Kasumi-1 (cell line): Measurements from ENCODE around the gene SRGAP3.

Source experiments
- DNase-seq, 2 experiments: peaks; one replicate each; lab custom pipeline; 2025; lab: John Stamatoyannopoulos, UW

SRGAP3 gene

GRCh38 chr3:8985876-8986275 lies 263.6 kb downstream of the SRGAP3 start:
- DNase-seq: no peak

DNA sequence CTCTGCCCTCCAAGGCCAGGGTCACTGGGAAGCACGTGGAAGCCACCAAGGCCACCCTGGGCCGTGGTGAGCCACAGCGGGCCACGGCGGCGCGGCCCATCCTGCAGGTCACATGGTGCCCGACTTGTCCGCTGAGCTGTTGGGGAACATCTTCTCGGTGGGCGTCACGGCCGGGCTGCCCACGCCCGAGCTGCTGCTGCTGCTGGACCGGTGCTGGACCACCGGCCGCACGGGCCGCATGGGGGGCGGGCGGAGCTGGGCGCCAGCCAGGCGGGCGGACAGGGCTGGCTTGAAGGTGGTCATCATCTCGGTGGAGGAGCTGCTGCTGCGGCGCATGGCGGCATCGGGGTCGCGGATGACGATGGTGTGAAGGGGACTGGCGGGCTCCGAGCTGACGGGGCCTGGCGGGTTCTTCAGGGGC lies 264.0 kb downstream of the SRGAP3 start:
- DNase-seq: no peak

DNA sequence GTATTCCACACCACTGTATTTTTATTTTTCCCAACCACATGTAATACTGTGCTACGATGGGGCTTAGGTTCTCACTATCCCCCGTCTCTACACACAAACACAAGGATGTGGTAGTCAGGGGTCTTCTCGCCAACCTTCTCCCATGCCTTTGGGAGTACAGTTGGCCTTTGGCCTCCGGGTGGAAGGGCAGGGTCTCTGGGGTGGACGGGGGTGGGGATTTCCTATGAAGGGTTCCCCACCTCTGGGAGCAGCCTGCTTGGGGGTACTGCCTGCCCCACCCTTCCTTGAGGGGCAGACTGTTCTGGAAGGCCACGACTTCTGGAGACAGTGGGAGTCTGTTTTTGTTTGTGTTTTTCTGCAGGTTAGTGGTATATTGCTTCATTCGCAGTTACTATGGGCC lies 264.9 kb downstream of the SRGAP3 start:
- no peak for DNase-seq

DNA sequence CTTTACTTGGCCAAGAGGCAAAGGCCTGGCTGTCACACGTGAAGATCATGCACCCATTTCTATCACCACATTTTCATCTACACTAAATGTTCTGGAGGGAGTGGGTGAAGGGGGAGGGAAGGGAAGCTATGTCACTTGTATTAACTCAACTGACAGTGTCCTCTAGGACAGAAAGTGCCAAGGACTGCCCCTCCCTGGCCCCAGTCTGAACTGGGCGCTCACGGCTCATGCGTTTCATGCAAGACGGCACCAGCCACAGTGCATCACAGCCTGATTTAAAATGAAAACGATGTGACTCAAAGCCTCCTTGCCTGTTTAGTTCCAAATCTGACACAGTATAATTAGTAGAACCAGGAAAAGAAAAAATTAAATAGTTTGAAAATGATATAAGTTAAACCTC lies 265.4 kb downstream of the SRGAP3 start:
- DNase-seq: no peak

DNA sequence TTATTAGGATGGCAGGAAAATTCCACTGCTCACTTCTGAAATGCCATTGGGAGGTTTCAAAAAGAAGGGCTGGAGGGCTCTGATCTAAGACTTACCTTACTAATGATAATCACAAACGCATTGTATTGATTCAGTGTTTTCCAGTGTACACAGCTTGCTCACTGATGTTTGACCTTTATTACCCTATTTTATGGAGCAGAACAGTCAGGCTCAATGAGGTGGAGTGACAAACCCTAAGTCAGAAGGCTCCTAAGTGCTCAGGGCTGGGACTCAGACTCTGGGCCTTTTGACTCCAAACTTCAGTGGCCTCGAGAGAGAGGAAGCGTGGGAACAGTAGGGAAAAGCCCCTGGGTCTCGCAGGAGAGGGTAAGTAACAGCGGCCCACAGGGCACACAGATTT lies 265.9 kb downstream of the SRGAP3 start:
- DNase-seq: no peak

- DNase-seq: no peak
Measured at GRCh38 chr3:8983026-8983425, 266.4 kb downstream of the SRGAP3 start.

- DNase-seq: peak; percentile 35 to 45
Measured at GRCh38 chr3:8982509-8982908, 266.9 kb downstream of the SRGAP3 start.

- DNase-seq: no peak
Measured at GRCh38 chr3:8981700-8982099, 267.7 kb downstream of the SRGAP3 start.

DNA sequence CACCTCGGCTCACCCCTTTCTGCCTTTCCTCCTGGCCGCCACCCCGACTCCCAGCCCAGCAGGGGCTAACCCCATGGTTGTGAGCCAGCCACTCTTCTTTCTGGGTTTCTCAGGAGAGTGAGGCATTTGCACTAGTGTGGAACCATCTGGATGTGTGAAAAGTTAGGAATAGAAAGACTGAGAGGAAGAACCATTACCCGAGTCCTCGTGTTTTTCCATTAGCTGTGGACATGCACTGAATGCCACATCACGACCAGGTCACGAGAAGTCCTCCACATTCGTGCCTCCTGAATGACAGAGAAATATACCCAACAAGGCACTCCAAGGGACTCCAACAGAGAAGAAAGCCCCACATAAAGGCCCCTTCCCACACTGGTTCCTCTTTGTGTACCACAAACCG lies 268.1 kb downstream of the SRGAP3 start:
- DNase-seq: no peak

DNA sequence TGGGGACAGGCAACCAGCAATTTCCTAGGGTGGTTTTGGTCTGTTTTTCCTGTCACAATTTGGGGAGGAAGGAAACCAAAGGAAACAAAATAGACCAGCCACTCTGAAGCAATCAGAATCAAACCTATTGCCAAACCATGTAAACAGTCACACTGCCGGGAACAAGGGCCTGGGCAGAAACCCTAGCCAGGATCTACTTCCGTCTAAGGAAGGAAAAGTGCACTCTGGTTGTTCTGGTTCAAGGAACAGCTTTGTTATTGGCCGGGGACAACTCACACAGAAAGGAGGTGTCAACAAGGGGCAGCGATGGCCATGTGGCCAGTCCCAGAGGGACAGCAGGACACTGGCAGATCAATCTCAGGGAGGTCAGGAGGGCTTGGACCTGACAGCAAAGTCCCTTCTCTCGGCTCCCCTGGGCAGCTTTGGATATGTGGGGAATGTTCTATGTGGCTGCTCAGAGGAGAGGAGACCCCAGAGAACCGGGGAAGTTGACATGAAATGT lies 268.6 kb downstream of the SRGAP3 start:
- DNase-seq: no peak

- DNase-seq: no peak
Measured at GRCh38 chr3:8979262-8979661, 270.2 kb downstream of the SRGAP3 start.

- DNase-seq: no peak
Measured at GRCh38 chr3:8978551-8978950, 270.9 kb downstream of the SRGAP3 start.

DNA sequence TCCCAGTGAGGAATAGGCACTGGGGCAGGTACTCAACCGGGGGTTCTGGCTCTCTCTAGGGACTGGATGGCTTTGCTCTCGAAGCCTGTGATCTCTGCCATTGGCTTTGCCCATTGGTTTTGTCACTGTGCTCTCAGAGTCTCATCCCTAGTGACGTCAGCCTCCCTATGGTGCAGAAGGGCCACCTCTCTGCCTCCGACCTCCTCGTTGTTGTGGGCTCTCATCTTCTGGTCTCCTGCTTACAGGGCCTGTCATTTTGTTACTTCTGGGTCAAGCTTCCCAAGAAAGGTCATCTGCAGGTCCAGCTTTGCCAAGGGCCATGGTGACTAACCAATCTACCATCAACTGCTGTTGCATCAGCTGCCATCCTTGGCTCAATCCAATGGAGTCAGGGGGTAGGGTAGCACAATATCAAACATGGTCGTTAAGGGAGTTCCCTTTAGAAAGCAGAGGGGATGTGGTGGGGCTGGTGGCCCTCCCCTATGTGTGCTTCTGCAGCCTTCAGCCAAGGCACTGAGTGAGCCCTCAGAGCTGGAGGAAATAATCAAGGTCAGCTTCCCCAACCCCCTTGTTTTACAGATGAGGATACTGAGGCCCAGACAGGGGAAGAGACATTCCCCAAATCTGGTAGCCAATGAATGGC lies 272.8 kb downstream of the SRGAP3 start:
- no peak for DNase-seq

DNA sequence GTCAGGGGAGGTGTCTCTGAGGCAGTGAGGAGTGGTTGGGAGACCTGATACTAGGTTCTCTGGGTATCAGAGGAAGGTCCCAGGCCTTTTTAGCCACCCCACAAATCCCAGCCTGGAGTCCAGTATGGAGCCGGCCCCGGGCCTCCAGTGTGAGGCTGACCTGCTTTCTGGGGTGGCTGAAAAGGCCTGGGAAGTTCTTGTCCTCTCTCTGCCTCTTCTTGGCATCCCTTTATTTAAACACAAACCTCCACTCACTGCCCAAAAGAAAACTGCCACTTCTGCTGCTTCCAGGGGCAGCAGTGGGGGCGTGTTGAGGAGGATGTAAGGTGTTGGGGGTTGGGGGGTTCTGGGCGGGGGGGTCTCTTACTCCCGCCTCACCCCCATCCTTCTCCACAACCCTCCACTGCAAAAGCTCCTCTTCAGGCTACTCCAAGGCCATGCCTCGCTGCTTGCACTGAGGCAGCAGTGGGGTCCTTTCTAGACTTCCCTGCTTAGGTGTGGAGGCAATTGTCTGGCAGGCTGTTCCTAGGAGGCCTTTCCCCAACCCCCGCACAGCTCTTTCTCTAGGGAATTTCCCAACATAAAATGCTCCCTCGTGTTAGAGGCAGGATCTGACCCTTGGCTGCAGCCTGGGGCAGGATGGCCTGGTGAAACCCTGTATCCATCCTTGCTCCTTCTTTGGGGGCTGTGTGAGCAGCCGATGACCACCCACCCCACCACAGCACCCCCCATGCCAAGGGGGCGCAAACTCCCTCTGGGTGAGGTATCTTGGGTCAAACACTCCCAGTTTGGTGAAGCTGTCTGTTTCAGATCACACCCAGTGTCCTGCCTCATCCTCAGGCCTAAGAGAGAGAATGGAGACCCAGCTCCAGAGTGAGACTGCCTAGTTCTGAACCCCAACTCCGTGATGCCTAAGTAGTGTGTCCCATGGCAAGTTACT lies 274.1 kb downstream of the SRGAP3 start:
- DNase-seq: no peak

DNA sequence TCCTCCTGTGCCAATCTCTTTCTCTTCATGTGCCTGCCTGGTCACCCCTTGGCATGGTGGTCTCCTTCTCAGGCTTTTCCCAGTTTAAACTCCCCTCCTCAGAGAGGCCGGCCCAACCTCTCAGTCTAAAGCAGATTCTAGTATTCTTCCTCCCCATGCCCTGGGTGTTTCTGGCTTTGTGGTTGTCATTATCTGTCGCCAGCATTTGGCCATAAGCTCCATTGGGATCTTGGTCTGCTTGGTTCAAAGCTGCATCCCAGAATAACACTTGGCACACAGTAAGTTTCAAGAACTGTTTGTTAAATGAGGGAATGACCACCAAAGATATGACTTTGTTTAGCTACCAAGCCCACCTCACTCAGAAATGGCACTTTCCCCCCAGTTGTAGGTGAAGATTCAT lies 275.0 kb downstream of the SRGAP3 start:
- DNase-seq: no peak

- DNase-seq: no peak
Measured at GRCh38 chr3:8972639-8973038, 276.8 kb downstream of the SRGAP3 start.

GRCh38 chr3:8970971-8971589 lies 278.4 kb downstream of the SRGAP3 start:
- peak; percentile 68 to 74 for DNase-seq

GRCh38 chr3:8969241-8969640 lies 280.2 kb downstream of the SRGAP3 start:
- DNase-seq: no peak

DNA sequence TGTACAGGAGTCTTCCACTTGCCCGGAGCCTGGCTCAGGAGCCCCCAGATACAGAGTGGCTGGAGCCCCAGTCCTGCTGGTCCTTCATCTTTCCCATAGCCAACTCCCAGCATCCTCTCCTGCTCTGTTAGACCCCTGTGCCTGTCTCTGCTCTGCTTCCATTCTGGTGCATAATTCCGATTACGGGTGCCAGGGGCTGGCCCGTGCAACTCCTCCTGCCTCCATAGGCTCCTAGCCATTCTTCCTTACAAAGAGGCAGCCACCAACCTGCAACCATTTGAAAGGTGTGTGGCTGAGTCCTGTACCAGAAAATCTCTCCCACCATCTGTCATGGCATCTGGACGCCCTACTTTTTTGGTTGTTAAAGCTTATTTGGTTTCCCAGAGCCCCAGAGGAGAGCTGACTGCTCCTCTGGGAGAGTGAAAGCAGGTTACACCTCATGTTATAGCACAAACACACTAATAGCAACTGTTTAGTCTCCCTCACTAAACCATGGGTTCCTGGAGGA lies 281.0 kb downstream of the SRGAP3 start:
- DNase-seq: no peak

- DNase-seq: no peak
Measured at GRCh38 chr3:8967553-8967952, 281.9 kb downstream of the SRGAP3 start.

- no peak for DNase-seq
Measured at GRCh38 chr3:8966820-8967348, 282.6 kb downstream of the SRGAP3 start.

GRCh38 chr3:8966150-8966819 lies 283.2 kb downstream of the SRGAP3 start:
- DNase-seq: no peak
